HG02870 (cell line): ENCODE data around the gene OR2T11.
A peak's percentile ranks its signal among the peaks of the same experiment; 100 is the strongest.
"Not testable (repeated sequence)": the region's sequence is repeated elsewhere in the genome, so short reads cannot be mapped to it uniquely, and the experiment has no call there.

Source experiments
- ATAC-seq: cut with Tn5 transposase; IDR thresholded peaks from one replicate; pipeline ENCODE4 v1.9.1; 2021; ENCODE audit warnings: mild to moderate bottlenecking, moderate library complexity; ENCODE audit not compliant: unreplicated experiment

OR2T11 gene, protein sequence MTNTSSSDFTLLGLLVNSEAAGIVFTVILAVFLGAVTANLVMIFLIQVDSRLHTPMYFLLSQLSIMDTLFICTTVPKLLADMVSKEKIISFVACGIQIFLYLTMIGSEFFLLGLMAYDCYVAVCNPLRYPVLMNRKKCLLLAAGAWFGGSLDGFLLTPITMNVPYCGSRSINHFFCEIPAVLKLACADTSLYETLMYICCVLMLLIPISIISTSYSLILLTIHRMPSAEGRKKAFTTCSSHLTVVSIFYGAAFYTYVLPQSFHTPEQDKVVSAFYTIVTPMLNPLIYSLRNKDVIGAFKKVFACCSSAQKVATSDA

DNA sequence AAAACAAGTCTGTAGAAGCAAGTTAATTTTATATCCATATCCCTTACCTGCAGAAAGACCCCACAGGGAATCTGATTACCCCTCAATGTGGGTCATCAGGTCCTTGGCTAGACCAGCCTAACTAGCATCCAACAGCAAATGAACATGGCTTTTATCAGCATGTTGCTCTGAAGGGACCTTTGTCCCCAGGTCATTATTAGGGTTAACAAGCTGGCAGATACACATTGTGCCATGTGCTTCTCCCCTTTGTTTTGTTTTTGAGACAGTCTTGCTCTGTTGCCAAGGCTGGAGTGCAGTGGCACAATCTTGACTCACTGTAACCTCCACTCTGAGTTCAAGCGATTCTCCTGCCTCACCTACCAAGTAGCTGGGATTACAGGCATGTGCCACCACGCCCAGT lies at the start of gene OR2T11:
Gene OR2T11 (minus strand): TSS at position 101 of the 400 bp plus-strand sequence. CDS start 7,963 bp downstream, outside the sequence.
- not testable (repeated sequence) for ATAC-seq

DNA sequence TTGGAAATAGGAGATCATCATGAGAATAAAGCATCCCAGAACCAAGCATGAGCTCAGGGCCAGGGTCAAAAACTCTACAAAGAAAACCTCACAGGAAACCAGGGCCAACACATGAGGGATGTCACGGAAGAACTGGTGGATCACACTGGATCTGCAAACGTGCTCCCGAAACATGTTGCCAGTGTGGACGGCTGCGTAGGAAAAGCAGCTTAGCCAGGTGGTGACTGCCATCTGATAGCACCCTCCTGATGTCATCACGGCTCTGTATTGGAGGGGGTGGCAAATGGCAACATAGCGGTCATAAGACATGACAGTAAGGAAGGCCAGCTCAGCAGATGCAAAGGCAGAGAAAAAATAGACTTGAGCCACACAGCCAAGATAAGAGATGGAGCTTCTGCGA lies 46.8 kb upstream of the OR2T11 start:
- ATAC-seq, result no peak

DNA sequence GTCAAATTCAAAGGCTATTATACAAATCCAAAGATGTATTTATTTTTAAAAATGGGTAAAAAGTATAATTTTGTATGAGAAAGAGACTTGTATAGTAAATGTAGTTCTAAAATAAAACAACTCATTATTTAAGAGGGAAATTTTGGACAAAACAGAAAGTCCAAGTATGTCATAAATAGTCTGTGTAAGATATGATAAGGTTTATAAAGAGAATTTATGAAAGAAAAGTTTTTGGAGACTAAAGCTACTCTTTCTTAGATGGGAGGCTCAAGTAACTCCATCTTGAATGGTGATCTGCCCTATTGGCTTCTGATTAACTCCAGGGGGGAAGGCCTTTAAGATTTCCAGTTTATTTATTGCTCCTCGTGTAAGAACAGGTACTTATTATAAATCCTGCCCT lies 35.1 kb upstream of the OR2T11 start:
- ATAC-seq, result no peak

DNA sequence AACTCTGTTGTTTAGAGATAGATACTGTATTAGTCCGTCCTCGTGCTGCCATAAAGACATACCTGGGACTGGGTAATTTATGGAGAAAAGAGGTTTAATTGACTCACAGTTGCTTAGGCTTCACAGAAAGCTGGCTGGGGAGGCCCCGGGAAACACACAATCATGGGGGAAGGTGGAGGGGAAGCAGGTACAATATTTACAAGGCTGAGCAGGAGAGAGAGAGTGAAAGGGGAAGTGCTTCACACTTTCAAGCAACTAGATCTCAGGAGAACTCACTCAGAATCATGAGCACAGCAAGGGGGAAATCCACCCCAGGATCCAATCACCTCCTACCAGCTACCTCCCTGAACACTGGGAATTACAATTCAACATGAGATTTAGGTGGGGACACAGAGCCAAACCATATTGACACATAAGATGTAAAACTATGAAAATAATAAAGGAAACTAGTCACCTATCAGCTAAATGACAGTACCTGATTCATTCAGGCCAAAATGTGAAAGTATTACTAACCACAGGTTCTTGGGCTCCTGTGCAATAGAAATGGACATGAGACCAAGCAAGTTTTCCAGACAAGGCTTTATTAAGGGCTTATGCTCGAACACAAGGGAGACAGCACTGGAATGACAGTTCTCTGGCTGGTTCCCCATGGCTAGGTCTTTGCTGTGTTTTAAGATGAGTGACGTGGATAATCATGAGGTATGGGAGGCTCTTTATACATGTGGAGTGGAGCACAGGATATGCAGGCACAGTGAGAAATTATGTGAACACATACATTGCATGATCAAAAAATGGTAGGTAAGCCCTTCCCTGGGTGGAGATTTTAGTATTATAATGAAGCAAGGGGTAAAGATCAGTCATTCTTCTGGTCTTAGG lies 28.8 kb upstream of the OR2T11 start:
- ATAC-seq, result peak; percentile 96

DNA sequence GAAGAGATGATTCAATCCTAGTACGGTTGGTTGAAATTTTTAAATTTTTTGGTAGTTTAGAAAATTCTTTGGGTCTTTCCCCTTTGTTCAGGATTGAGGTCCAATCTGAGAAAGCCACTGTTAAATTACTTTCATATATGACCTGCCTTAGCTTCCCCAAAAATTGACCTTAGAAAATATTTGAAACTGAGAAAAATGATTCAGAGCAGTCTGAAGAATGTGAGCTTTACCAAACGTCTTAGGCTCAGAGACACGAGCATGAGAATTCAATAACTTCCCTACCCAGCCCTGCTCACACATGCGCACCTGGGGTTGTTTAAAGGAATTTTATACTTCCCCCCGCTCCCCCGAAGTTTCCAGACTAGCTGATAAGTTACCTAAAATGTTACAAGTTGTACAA lies 21.9 kb upstream of the OR2T11 start:
- peak; percentile 76 for ATAC-seq

DNA sequence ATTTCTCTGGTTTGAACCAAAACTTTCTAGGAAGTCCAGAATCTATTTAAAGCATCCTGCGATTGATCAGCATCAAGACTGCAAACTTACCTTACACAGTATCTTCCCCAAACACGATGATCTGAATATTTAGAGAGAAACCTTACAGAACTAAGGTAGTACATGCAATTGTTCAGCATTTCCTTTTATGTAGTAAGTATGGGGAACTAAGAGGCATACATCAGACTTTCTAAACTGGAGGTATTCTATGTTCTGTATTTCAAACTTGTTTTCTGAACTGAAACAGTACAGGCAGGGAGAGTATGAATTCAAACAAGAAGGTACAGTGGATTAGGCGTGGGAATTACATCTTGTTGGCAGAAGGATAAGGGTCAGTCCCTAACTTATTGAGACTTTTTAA lies 20.5 kb upstream of the OR2T11 start, which contains the start of gene OR2T27:
Gene OR2T27 (minus strand): TSS at position 175 of the 400 bp plus-strand sequence. CDS start 4,644 bp downstream, outside the sequence.
- peak; percentile 58 for ATAC-seq

DNA sequence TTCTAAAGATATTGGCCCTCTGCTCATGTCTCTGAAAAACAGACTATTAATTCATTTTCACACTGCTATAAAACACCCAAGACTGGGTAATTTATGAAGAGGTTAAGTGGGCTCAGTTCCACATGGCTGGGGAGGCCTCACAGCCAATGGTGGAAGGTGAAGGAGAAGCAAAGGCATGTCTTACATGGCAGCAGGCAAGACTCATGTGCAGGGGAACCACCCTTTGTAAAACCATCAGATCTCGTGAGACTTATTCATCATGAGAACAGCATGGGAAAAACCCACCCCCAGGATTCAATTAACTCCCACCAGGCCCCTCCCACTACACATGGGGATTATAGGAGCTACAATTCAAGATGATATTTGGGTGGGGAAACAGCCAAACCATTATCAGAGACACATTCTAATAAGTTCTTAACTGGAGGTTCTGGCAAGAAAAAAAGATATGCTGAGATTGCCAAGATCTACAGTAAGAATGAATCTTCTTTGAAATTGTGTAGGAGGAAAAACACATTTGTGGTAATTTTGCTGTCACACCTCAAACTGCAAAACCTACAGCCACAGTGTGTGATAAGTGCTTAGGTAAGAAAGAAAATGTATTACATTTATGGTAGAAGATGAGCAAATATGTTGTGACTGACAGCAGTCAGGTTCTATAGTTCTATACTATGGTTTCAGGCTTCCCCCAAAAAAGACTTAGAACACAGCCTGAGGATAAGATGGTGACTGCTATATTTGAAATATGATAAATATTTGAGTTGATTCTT lies 14.1 kb upstream of the OR2T11 start:
- ATAC-seq, result not testable (repeated sequence)

DNA sequence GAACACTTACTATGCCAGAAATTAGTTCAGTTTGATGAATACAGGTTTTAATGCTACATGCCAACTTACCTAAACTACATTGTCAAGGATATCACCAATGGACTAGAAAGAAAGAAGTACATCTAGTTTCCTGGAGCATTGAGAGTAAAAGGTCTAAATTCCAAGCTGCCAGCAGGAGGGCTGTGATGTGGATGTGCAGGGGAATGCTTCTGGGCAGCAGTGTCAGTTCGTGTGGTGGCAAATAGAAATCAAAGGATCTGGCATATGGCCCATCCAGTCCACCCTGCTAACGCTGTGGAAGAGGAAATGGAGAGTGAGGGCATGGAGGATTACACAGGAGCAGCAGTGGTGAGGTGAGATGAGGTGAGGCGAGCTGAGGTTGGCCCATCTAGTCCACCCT lies 10.3 kb upstream of the OR2T11 start, which contains the start of gene OR2T35:
Gene OR2T35 (minus strand): TSS at position 101 of the 400 bp plus-strand sequence. CDS start 6,020 bp downstream, outside the sequence.
- not testable (repeated sequence) for ATAC-seq

DNA sequence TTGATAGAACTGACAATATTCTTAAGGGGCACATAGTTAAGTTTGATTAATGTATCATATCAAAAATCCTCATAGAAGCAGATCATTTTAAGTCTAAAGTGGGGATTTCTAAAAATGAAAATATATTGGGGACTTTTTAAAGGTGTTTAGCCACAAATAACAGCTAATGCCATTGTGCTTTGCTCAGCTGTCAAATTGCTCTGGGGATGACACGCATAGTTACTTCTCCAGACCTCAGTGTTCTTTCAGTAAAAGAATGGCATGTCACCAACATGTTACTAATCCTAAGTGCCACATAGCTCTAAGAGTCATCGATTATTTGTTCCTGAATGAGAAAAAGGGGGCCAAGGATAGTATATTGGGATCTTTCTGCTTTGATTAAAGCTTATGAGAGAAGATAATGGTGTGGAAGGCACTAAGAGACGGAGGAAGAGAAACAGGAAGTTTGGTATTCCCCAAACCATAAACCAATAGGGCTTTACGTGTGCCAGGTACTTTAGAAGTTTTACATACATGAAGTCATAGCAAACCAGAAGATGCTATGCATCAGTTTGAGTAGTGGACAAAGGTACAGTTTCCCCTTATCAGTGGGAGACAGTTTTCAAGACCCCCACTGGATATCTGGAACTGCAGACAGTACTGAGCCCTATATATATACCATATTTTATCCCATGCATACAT lies 8.2 kb upstream of the OR2T11 start:
- peak; percentile 61 for ATAC-seq

DNA sequence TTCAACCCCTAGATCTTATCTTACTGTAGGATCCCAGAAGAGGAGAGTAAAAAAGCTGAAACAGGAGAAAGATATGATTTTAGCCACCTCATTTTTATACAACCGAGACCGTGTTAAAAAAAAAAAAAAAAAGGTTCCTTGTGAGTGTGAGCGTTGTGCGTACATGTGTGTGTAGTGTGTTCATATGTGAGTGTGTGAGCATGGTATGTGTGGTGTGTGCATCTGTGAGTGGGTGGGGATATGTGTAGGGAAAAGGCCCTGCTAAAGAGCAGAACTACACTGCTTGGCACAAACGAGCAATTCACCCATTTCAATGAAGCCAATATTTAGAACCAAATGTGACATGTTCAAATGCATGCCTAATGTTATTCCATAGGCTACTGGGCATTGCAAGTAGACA lies 6.7 kb upstream of the OR2T11 start:
- not testable (repeated sequence) for ATAC-seq

DNA sequence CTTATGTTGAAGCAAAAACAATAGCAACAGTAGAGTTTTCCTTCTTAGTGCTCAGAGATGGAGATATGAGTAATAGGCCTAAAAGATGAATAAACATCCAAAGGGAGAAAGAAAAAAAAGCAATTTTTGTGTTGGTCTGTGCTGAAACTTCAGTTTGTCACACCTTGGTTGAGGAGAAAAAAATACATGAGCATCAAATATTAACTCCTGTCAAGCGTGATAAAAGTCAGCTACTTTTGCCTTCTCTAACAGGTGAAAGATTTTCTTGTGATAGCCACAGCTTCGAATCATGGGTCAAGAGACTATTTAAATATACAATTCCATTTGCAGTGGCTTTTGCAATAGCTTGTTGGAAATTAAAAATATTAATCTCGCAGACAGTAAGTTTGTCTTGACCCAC lies 6.0 kb upstream of the OR2T11 start:
- peak; percentile 33 for ATAC-seq

DNA sequence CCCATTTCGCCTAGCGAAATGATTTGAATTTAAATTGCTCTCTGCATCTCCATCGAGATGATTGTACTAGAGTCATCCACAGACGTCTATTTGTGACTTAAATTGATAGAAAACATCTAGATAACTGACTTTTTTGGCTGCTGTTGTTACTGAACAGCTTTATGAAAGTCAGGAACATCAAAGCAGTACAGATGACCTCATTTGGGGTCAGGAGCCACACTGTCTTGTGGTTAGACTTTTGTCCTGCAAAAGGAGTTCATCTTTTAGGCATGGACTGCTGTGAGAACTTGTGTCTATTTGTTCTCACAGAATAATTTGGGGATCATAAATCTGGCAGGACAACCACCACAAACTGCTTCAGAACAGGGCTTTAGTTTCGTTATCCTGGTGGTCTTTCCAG lies 4.8 kb upstream of the OR2T11 start:
- ATAC-seq, result peak; percentile 39

DNA sequence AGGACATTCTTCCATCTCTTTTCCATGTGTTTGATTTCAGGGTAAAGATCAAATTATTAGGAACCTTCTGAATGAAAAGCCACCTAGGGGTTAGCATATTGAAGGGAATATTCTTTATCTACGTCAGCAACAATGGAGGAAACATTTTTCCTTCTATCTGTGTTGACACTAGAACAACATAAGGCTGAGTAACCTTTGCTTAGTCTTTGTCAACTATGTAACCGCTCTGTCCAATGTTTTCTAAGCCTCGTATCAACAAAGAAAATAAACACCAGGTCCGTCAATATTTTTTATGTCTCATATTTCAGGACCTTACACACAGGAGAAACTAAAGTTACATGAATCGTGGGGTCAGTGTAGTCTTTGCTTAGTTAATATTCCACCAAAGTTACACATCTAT lies 1.7 kb upstream of the OR2T11 start:
- ATAC-seq, result not testable (repeated sequence)

DNA sequence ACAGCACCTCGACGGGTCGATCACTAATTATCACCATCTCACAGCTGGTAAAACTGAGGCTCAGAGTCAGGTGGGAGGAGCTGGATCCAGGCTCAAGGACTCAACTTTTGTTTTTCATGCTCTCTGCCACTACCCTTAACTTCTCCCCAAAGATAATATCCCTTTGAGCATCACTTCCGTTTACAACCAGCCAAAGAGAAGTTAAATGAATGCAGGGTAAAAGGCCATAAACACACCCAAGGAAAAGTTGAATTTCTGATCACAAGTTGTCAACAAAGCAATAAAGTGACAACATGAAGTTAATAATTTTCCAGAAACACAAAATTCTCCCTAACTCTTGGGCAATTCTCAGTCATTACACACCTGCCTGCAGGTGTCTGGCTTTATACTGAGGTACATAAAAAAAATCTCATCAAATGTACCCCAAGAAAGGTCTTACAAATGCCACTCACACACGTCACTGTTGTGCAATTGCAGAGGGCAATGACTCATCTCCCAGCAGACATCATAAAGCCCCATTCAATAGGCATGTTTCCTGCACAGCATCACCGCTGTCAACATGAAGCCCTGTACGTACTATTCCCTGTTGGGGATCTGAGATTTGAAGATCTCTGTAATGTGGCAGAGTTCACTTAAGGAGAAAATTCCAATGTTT lies 3.4 kb downstream of the OR2T11 start:
- ATAC-seq, result no peak

DNA sequence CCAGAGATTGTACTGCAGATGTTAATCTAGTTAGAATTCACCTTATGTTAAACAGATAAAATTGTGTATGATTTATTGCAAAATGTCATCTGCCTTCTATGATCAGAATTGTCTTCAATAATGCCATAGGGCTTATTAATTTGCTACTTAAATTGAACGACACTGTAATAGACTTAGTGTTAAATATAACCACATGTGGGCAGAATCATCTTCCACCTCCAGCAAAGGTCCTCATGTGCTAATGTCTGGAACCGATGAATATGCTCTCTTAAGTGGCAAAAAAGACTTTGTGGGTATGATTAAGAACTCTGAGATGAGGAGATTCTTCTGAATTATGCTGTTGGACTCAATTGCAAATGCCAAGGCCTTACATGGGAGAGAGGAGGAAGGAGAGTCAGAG lies 4.3 kb downstream of the OR2T11 start:
- no peak for ATAC-seq

DNA sequence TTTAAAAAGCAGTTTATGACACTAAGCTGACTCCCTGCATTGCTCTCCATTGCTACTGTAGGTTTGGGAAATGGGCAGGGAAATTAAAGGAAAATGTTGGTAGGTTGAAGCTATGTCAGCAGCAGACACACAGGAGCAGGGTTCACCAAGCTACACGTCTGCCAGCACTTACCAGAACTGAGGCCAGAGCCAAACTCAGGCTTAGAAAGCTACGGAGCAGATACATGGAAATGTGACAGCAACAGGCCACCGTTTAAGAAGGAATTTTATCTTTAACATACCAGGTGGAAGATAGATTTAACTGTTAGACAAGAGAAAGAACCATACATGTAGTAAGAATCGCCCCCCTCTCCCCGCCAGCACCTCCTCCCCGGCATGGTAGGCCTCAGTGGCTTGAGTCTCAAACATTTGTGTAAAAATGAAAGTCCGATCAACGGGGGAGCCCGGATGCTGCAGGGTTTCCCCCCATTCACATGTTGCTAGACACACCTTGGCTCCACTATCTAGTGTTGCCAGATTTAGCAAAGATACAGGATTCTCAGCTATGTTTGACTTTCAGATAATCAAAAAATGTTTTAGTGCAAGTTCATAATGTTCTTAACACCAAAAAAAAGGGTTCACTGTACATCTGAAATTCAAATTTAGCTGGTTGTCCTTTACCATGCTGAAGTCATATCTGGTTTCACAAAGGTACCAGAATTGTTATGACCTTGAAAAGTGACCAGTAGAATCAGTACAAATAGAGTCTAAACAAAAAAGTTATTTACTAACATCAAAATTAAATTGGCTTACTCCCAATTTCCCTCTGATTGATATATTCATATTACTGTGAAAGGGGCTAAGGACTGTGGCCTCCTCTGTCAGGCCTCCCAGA lies 6.7 kb downstream of the OR2T11 start:
- peak; percentile 99 for ATAC-seq

DNA sequence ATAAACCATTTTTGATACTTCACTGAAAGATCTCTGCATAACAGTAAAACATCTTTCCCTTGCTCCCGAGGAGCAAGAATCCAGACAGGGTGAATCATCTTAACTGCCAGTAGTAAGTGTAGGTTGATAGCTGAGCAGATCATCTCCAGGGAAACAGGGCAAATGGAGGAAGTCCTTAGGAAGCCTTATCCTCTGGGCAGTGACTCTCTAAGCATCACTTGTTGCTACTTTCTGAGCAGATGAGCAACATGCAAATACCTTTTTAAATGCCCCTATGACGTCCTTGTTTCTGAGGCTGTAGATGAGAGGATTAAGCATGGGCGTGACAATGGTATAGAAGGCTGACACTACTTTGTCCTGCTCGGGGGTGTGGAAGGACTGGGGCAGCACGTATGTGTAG lies 8.9 kb downstream of the OR2T11 start:
- no peak for ATAC-seq

DNA sequence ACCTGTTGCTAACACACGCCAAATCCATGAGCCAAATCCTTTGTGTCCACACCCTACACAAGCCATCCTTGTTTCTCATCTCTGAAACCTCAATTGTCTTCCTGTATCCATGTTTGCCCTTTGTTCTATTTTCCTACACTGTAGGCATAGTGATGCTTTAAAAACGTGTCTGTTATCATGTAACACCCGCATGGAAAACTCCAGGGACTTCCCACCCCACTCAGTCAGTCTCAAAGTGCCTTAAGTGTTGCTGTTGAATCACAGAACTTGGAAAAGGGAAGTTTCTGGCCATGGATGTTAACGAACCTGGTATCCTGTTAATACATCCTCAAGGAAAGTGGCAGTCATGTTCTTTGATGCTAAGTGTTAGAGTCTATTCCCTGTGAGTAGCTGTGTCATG lies 9.7 kb downstream of the OR2T11 start:
- ATAC-seq, result no peak

DNA sequence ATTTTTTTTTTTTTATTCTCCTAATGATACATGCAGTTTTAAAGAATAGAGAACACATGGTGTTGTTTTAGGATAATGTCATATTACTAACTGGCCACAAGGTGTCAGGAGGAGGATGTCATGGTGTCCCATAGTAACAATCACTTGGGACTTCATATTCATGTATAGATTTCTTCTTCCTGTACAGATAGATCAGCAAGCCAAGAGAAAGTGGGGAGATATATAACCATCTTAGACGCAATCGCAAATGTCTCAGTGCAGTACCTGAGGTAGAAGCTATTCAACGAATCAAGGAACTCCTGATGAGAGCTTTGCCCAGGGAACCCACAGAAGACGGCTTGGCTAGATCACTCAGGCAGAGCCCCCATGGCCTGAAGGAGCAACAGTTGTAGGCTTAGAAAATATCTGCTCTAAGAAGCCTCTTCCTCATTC lies 12.3 kb downstream of the OR2T11 start:
- ATAC-seq, result peak; percentile 90
